ENCODE measurements around the gene SMIM21.

The SMIM21 gene

GRCh38 chr18:75364512-75365253 lies 62.8 kb downstream of the SMIM21 start:
- no peak for TF ChIP-seq ZFX (IDR thresholded peaks at IDR 0.05)
- TF ChIP-seq CTCF (conservative IDR thresholded peaks at IDR 0.05) = no peak
- no peak overlapping the region for H3K27ac ChIP-seq

GRCh38 chr18:75363446-75364225 lies 63.9 kb downstream of the SMIM21 start:
- no peak overlapping the region for H3K27ac ChIP-seq

GRCh38 chr18:75362435-75362834 lies 65.1 kb downstream of the SMIM21 start:
- no peak for TF ChIP-seq ZFX (IDR thresholded peaks at IDR 0.05)
- no peak for TF ChIP-seq CTCF (conservative IDR thresholded peaks at IDR 0.05)

More at GRCh38 chr18:75363446-75364225, 63.9 kb downstream of the SMIM21 start:
- TF ChIP-seq CTCF (conservative IDR thresholded peaks at IDR 0.05) (no peak), ZFX (IDR thresholded peaks at IDR 0.05) (no peak)

GRCh38 chr18:75360941-75361340 lies 66.6 kb downstream of the SMIM21 start:
- H3K27ac ChIP-seq = no peak overlapping the region
- no peak for TF ChIP-seq ZFX (IDR thresholded peaks at IDR 0.05)
- no peak for TF ChIP-seq CTCF (conservative IDR thresholded peaks at IDR 0.05)

More at GRCh38 chr18:75362435-75362834, 65.1 kb downstream of the SMIM21 start:
- H3K27ac ChIP-seq = no peak overlapping the region

- no peak overlapping the region for H3K27ac ChIP-seq
- no peak for TF ChIP-seq CTCF (conservative IDR thresholded peaks at IDR 0.05)
- TF ChIP-seq ZFX (IDR thresholded peaks at IDR 0.05) = no peak
Observed at GRCh38 chr18:75360215-75360614, 67.3 kb downstream of the SMIM21 start.

All from C4-2B (cell line).